HCT116 (cell line): Measurements from ENCODE around the gene SLC35F6.

Experiments
- POLR2AphosphoS5 ChIP-seq: IDR thresholded peaks from 2 replicates; pipeline ENCODE4 v1.6.1; 2011; ENCODE audit warnings: mild to moderate bottlenecking, low read depth, low read length, moderate library complexity
- TF ChIP-seq, protein P1 (sequence below), 3 experiments: fragments of 200-600 bp in 1 of 3; sonication (generic) in 1 of 3; IDR thresholded peaks in 2 of 3; conservative IDR thresholded peaks in 1 of 3; 2 replicates each; pipeline ENCODE4 v1.5.1; 2012 to 2017; ENCODE audit warnings: low read depth in 2 of 3, low read length in 2 of 3, antibody characterized with exemption in 1 of 3, borderline replicate concordance in 1 of 3, control low read depth in 1 of 3, mild to moderate bottlenecking in 1 of 3, mixed read lengths in 1 of 3, mixed run types in 1 of 3, moderate library complexity in 1 of 3; ENCODE audit not compliant: insufficient read depth in 1 of 3

DNA sequence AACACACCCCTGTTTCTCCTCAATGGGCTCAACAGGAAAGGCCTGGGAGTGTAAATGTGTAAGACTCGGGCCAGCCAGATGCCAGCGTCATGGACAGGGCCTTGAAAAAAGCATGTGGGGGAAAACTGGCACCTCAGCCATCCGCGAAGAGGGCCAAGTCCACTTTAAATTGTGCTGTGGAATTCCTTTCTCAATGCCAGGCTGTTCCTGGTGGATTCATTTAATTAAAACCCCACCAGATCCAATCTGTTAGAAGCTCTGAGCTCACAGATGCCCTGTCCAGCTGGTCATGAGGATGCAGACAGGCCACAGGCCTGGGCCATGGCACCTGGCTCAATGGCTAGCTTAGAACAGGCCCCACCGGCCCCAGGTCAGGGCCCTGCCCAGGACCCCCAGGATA is 46.7 kb upstream of the SLC35F6 start:
- no peak for TF ChIP-seq POLR2AphosphoS5
- TF ChIP-seq, protein P1, sequence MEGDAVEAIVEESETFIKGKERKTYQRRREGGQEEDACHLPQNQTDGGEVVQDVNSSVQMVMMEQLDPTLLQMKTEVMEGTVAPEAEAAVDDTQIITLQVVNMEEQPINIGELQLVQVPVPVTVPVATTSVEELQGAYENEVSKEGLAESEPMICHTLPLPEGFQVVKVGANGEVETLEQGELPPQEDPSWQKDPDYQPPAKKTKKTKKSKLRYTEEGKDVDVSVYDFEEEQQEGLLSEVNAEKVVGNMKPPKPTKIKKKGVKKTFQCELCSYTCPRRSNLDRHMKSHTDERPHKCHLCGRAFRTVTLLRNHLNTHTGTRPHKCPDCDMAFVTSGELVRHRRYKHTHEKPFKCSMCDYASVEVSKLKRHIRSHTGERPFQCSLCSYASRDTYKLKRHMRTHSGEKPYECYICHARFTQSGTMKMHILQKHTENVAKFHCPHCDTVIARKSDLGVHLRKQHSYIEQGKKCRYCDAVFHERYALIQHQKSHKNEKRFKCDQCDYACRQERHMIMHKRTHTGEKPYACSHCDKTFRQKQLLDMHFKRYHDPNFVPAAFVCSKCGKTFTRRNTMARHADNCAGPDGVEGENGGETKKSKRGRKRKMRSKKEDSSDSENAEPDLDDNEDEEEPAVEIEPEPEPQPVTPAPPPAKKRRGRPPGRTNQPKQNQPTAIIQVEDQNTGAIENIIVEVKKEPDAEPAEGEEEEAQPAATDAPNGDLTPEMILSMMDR (IDR thresholded peaks at IDR 0.05 in 2 of 3, conservative IDR thresholded peaks at IDR 0.05 in 1 of 3; ENCODE audit: borderline replicate concordance in 1 of 3, insufficient read depth in 1 of 3, low read depth in 2 of 3, low read length in 2 of 3) = no peak
